ENCODE results near the gene GLYATL2.

Gene GLYATL2

GRCh38 chr11:58801302-58801701 is 43.2 kb downstream of the GLYATL2 start:
- DNase-seq (ENCODE audit: low read depth) = no peak

GRCh38 chr11:58796333-58796732 is 48.2 kb downstream of the GLYATL2 start:
- no peak for DNase-seq (ENCODE audit: low read depth)

- no peak for DNase-seq (ENCODE audit: low read depth)
Measured at GRCh38 chr11:58788355-58789023, 56.0 kb downstream of the GLYATL2 start.

GRCh38 chr11:58787903-58788302 is 56.6 kb downstream of the GLYATL2 start:
- DNase-seq (ENCODE audit: low read depth) = no peak

- DNase-seq (ENCODE audit: low read depth) = no peak
Measured at GRCh38 chr11:58786693-58787092, 57.8 kb downstream of the GLYATL2 start.

- DNase-seq (ENCODE audit: low read depth) = no peak
Measured at GRCh38 chr11:58784995-58785394, 59.5 kb downstream of the GLYATL2 start.

All from T follicular helper cell (primary cell).